Transverse colon (tissue), 4 donors: ENCODE data around the gene CCDC33. TPM values are rescaled to one million over a fixed set of nuclear protein-coding genes. Genes with fewer than 3 reads are reported as not detected.

Source experiments
- DNase-seq: peaks from one replicate; pipeline ENCODE4 v3.0.0-alpha.2; 2019
- H3K27ac ChIP-seq, 4 donors: fragments of 200-600 bp; sonication (generic); 2 replicates each; pipeline ENCODE4 v1.5.1; 2016 to 2018; ENCODE audit warnings: inconsistent platforms in 4 of 4
- H3K27me3 ChIP-seq: fragments of 200-600 bp; sonication (generic); 2 replicates; pipeline ENCODE4 v1.5.1; 2017; ENCODE audit warnings: inconsistent platforms
- H3K36me3 ChIP-seq, 4 donors: fragments of 200-600 bp; sonication (generic); 2 replicates each; pipeline ENCODE4 v1.5.1; 2017 to 2019; ENCODE audit warnings: inconsistent platforms in 4 of 4
- H3K4me1 ChIP-seq, 4 donors: fragments of 200-600 bp; sonication (generic); 2 replicates each; pipeline ENCODE4 v1.5.1; 2017 to 2020; ENCODE audit warnings: inconsistent platforms in 4 of 4
- H3K4me3 ChIP-seq, 4 donors: fragments of 200-600 bp; sonication (generic); 1 replicate in 1 of 4; 2 replicates in 3 of 4; pipeline versions ENCODE4 v1.5.1 to v1.6.1; 2017 to 2019; ENCODE audit warnings: inconsistent platforms in 4 of 4
- H3K9me3 ChIP-seq, 2 donors: fragments of 200-600 bp; sonication (generic); 2 replicates each; pipeline ENCODE4 v1.5.1; 2017 to 2019; ENCODE audit warnings: inconsistent platforms in 2 of 2
- EP300 ChIP-seq: sonication (generic); formaldehyde crosslinking; IDR thresholded peaks from one replicate; pipeline ENCODE4 v1.6.1; 2017; ENCODE audit warnings: antibody characterized with exemption, low read depth
- POLR2A ChIP-seq: fragments of 450-650 bp; IDR thresholded peaks from one replicate; pipeline ENCODE4 v1.6.1; 2016; ENCODE audit warnings: antibody characterized with exemption, mild to moderate bottlenecking, moderate library complexity
- POLR2AphosphoS5 ChIP-seq, 3 donors: sonication (generic); formaldehyde crosslinking; IDR thresholded peaks; one replicate each; pipeline ENCODE4 v1.6.1; 2016; ENCODE audit warnings: antibody characterized with exemption in 3 of 3
- WGBS, 2 donors: methylation state at CpG; one replicate each; pipeline ENCODE4 v1.1.5; 2018; ENCODE audit warnings: low coverage in 1 of 2; 5-methylcytosine and 5-hydroxymethylcytosine counted together
- in situ Hi-C, 4 donors: fragments of 200-750 bp; cut with MboI; loops; one replicate each; pipeline versions ENCODE4 v1.15.0 to v1.15.1; 2017; ENCODE audit warnings: low sequenced_read_pairs in 3 of 4, low pct_ligation_motif_present in 1 of 4, low pct_unique_long_range_greater_than_20kb in 1 of 4
- intact Hi-C: fragments of 100-400 bp; cut with DNase I; formaldehyde crosslinking; loops from one replicate; pipeline ENCODE4 v1.15.1; 2023; ENCODE audit warnings: low total_unique reads
- total RNA-seq, 4 donors: library from RNA; depleted of rRNA; stranded (reverse); fragments of >200 nt; gene quantifications; one replicate each; pipeline ENCODE4 v1.1.0, GENCODE V29; 2016
- TF ChIP-seq, protein P1 (sequence below), 5 experiments: fragments of 200-600 bp in 3 of 5; fragments of 450-650 bp in 2 of 5; sonication (generic) in 3 of 5; IDR thresholded peaks; 1 replicate in 2 of 5; 2 replicates in 3 of 5; pipeline ENCODE4 v1.5.1; 2016 to 2017; ENCODE audit warnings: antibody characterized with exemption in 5 of 5, inconsistent platforms in 3 of 5, mild to moderate bottlenecking in 2 of 5, moderate library complexity in 1 of 5

CCDC33 gene
- total RNA-seq, 4 donors from 2014 or later = 0.16 TPM; not detected in 3

DNA sequence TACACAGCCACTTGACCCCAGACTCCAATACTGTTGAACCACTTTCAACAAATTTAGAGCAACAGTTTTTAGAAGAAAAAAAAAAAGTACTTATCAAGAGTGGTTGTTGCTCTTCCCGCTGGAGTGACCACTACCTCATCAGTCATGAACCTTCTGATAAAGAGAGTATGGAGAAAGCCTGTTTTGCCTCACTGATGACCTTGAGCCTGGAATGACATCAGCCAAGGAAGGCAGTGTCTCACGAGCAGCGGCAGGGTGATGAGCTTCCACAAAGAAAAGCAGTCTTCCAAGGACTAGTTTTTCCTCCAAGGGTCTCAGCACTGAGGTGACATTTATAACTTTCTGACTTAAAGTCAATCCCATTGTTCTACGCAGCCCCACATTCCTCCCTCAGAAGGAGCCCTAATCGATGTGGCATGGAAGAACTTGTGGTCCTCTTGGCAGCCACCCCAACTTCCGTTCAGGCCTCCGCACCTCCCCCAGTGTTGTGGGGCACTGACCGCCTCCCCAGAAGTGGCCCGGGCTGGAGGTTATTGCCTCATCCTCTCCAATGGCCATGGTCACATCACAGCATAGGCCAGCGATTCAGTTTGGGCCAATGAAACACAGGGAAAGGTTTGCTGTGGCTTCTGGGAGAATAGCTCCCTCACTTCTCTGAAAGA is 133.1 kb downstream of the CCDC33 start:
- in situ Hi-C loops = no loop called here
- TF ChIP-seq POLR2A = no peak
- no peak for TF ChIP-seq EP300
- no peaks in the 10 kb centered on the region for H3K36me3 ChIP-seq

DNA sequence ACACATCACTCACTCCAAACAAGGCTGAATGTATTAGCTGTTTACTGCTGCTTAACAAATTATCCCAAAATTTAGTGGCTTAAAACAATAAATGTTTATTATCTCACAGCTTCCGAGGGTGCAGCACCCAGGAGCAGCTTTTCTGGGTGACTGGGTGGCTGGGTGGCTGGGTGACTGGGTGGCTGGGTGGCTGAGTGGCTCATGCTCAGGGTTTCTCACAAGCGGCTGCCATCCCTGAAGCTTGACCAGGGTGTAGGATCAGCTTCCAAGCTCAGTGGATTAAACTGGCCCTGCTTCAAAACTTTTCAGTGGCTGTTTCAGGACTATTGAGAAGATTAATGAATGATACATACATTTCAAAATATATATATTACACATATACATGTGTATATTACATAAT is 133.6 kb downstream of the CCDC33 start:
- in situ Hi-C loops = no loop called here
- WGBS, 2 donors = 53% methylated on average over 2 of the region's 2 CpGs; no CpG with 5 or more reads in 1 of the 2 donors
- peaks cover 52% of the 10 kb centered on the region for H3K27me3 ChIP-seq

More for the DNA sequence above, 133.1 kb downstream of the CCDC33 start:
- intact Hi-C loops = no loop called here
- Histone ChIP-seq H3K27me3 (peaks cover 57% of the 10 kb centered on the region), H3K27ac (no peak overlapping the region), H3K4me1 (peaks cover 4 to 22% (median 15%) of the 10 kb centered on the region in 4 donors), H3K9me3 (no peaks in the 10 kb centered on the region), H3K4me3 (no peak overlapping the region)
- WGBS, 2 donors = 64 to 72% methylated on average over 2 to 10 of the region's 10 CpGs
- no peak for DNase-seq

DNA sequence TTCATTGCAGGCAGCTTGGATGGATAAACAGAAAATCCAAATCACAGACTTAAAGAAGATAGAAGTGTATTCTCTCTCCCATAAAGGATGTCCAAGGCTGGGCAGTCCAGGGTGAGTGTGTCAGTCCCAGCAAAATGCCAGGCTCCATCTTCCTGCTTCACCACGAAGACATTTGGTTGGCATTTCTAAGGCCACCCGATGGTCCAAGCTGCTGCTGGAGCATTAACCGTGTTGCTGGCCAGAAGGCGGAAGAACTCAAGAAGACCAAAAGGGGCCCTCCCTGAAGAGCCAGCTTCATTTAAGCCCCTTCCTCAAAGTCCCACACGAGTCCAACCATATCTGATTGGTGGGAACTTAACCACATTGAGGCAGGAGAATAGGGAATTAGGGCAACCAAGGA is 134.3 kb downstream of the CCDC33 start:
- no peak overlapping the region for H3K4me3 ChIP-seq
- H3K4me1 ChIP-seq = peaks cover 12 to 29% (median 24%) of the 10 kb centered on the region in 4 donors
- in situ Hi-C loops (no loop called here), intact Hi-C loops (no loop called here)
- H3K27ac ChIP-seq = no peak overlapping the region
- H3K27me3 ChIP-seq = peaks cover 44% of the 10 kb centered on the region
- no peaks in the 10 kb centered on the region for H3K9me3 ChIP-seq
- TF ChIP-seq EP300 (no peak), POLR2AphosphoS5 (IDR thresholded peaks at IDR 0.05) (no peak), POLR2A (no peak)
- TF ChIP-seq, protein P1, sequence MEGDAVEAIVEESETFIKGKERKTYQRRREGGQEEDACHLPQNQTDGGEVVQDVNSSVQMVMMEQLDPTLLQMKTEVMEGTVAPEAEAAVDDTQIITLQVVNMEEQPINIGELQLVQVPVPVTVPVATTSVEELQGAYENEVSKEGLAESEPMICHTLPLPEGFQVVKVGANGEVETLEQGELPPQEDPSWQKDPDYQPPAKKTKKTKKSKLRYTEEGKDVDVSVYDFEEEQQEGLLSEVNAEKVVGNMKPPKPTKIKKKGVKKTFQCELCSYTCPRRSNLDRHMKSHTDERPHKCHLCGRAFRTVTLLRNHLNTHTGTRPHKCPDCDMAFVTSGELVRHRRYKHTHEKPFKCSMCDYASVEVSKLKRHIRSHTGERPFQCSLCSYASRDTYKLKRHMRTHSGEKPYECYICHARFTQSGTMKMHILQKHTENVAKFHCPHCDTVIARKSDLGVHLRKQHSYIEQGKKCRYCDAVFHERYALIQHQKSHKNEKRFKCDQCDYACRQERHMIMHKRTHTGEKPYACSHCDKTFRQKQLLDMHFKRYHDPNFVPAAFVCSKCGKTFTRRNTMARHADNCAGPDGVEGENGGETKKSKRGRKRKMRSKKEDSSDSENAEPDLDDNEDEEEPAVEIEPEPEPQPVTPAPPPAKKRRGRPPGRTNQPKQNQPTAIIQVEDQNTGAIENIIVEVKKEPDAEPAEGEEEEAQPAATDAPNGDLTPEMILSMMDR (IDR thresholded peaks at IDR 0.05) = no peak
- WGBS, 2 donors = 83 to 100% methylated on average over 1 to 5 of the region's 5 CpGs
- DNase-seq = no peak
- no peaks in the 10 kb centered on the region for H3K36me3 ChIP-seq

More for the DNA sequence above, 133.6 kb downstream of the CCDC33 start:
- Histone ChIP-seq H3K27ac (no peak overlapping the region), H3K4me1 (peaks cover 8 to 27% (median 20%) of the 10 kb centered on the region in 4 donors), H3K4me3 (no peak overlapping the region), H3K9me3 (no peaks in the 10 kb centered on the region), H3K36me3 (no peaks in the 10 kb centered on the region)
- no peak for DNase-seq
- no peak for TF ChIP-seq POLR2A
- no peak for TF ChIP-seq EP300
- TF ChIP-seq POLR2AphosphoS5 (IDR thresholded peaks at IDR 0.05) = no peak
- TF ChIP-seq, protein P1 (IDR thresholded peaks at IDR 0.05) = no peak
- intact Hi-C loops = no loop called here

DNA sequence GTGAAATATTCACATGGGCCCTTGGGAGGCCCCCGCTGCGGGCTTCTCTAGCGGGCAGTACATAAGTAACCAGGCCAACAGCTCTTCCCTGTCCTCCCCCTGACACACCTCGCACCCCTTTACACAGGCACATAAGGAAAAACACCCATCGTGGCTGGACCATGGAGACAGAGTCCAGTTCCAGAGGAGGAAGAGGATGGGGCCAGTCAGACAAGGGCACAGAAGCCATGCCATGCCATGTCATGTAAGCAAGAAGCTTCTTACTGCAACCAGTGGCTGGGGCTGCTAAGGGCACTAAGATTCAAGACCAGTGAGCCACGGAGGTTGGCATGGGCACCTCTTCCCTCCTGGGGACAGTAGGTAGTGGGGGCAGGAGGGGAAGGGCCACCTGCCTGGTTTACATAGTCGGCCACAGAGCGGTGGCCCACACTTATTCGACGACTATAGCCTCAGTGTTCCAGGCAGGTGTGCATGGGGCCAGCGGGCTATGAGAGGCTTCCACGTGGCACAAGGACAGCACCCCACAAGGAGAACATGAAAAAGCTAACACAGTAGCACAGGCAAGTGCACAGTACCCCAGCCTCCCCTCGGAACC is 137.0 kb downstream of the CCDC33 start:
- H3K4me3 ChIP-seq = no peak overlapping the region
- H3K27me3 ChIP-seq = peaks cover 18% of the 10 kb centered on the region
- H3K27ac ChIP-seq = no peak overlapping the region
- in situ Hi-C loops (no loop called here), intact Hi-C loops (no loop called here)
- DNase-seq = no peak
- TF ChIP-seq POLR2AphosphoS5 (IDR thresholded peaks at IDR 0.05) (no peak), EP300 (no peak), POLR2A (no peak)
- TF ChIP-seq, protein P1 (IDR thresholded peaks at IDR 0.05) = no peak
- no peaks in the 10 kb centered on the region for H3K9me3 ChIP-seq
- peaks cover 9 to 19% (median 13%) of the 10 kb centered on the region in 4 donors for H3K4me1 ChIP-seq
- WGBS, 2 donors = 46 to 81% methylated on average over 4 to 13 of the region's 13 CpGs
- H3K36me3 ChIP-seq = no peaks in the 10 kb centered on the region
